Stimulated activated naive CD8-positive, alpha-beta T cell treated with anti-CD3 and anti-CD28 coated beads, Interleukin-15, Interleukin-2, amounts not matched to agents 100 ng/mL and 50 ng/mL, for 24 hours (primary cell): Measurements from ENCODE around the gene SUMO2.
"Not testable (repeated sequence)": the region's sequence is repeated elsewhere in the genome, so short reads cannot be mapped to it uniquely, and the experiment has no call there.

Experiments
- H3K27ac Mint-ChIP-seq: one replicate; pipeline ENCODE4 v1.8.0; 2021; ENCODE audit warnings: mild to moderate bottlenecking, mixed read lengths
- H3K27me3 Mint-ChIP-seq: one replicate; pipeline ENCODE4 v1.8.0; 2021; ENCODE audit warnings: mixed read lengths
- H3K36me3 Mint-ChIP-seq: one replicate; pipeline ENCODE4 v1.8.0; 2021; ENCODE audit warnings: low read depth, mixed read lengths
- H3K4me1 Mint-ChIP-seq: one replicate; pipeline ENCODE4 v1.8.0; 2021; ENCODE audit warnings: low read depth, mixed read lengths
- H3K4me3 Mint-ChIP-seq: one replicate; pipeline ENCODE4 v1.8.0; 2021; ENCODE audit warnings: mild to moderate bottlenecking, mixed read lengths
- H3K9me3 Mint-ChIP-seq: one replicate; pipeline ENCODE4 v1.8.0; 2021; ENCODE audit warnings: mixed read lengths

The SUMO2 gene

GRCh38 chr17:75160211-75160610 lies 22.5 kb downstream of the SUMO2 start:
- H3K27me3 Mint-ChIP-seq: no peaks in the 10 kb centered on the region
- peaks cover 14% of the 10 kb centered on the region for H3K36me3 Mint-ChIP-seq
- H3K4me1 Mint-ChIP-seq: peaks cover 7% of the 10 kb centered on the region
- H3K9me3 Mint-ChIP-seq: no peaks in the 10 kb centered on the region
- H3K27ac Mint-ChIP-seq: no peak overlapping the region
- H3K4me3 Mint-ChIP-seq: no peak overlapping the region

GRCh38 chr17:75159196-75160031 lies 23.3 kb downstream of the SUMO2 start:
- Mint-ChIP-seq H3K36me3 (peaks cover 14% of the 10 kb centered on the region), H3K4me1 (peaks cover 15% of the 10 kb centered on the region), H3K27me3 (no peaks in the 10 kb centered on the region), H3K9me3 (no peaks in the 10 kb centered on the region), H3K4me3 (no peak overlapping the region), H3K27ac (no peak overlapping the region)

GRCh38 chr17:75158480-75158879 lies 24.3 kb downstream of the SUMO2 start:
- H3K4me1 Mint-ChIP-seq: peaks cover 16% of the 10 kb centered on the region
- not testable (repeated sequence) for H3K4me3 Mint-ChIP-seq, H3K27ac Mint-ChIP-seq, H3K9me3 Mint-ChIP-seq, H3K27me3 Mint-ChIP-seq, H3K36me3 Mint-ChIP-seq

- H3K36me3 Mint-ChIP-seq: peaks cover 23% of the 10 kb centered on the region
- H3K27ac Mint-ChIP-seq: no peak overlapping the region
- H3K4me1 Mint-ChIP-seq: peaks cover 32% of the 10 kb centered on the region
Measured at GRCh38 chr17:75155191-75155601, 27.6 kb downstream of the SUMO2 start.

GRCh38 chr17:75154195-75155106 lies 28.3 kb downstream of the SUMO2 start, which contains the start of gene JPT1:
TSS of gene JPT1 (minus strand) at chr17:75154512. CDS start at chr17:75154397, 115 bp downstream.
- no peaks in the 10 kb centered on the region for H3K9me3 Mint-ChIP-seq
- H3K4me1 Mint-ChIP-seq: peaks cover 35% of the 10 kb centered on the region
- H3K27me3 Mint-ChIP-seq: no peaks in the 10 kb centered on the region
- H3K27ac Mint-ChIP-seq: peak within 1 kb of the TSS; percentile 90
- peaks cover 27% of the 10 kb centered on the region for H3K36me3 Mint-ChIP-seq
- peak within 1 kb of the TSS; percentile 93 for H3K4me3 Mint-ChIP-seq

More at GRCh38 chr17:75155191-75155601, 27.6 kb downstream of the SUMO2 start:
- no peaks in the 10 kb centered on the region for H3K27me3 Mint-ChIP-seq
- no peak overlapping the region for H3K4me3 Mint-ChIP-seq
- H3K9me3 Mint-ChIP-seq: no peaks in the 10 kb centered on the region

- H3K4me1 Mint-ChIP-seq: peaks cover 35% of the 10 kb centered on the region
- H3K27me3 Mint-ChIP-seq: no peaks in the 10 kb centered on the region
- H3K4me3 Mint-ChIP-seq: peak overlapping the region; percentile 93
- no peaks in the 10 kb centered on the region for H3K9me3 Mint-ChIP-seq
- peak overlapping the region; percentile 88 for H3K27ac Mint-ChIP-seq
- H3K36me3 Mint-ChIP-seq: peaks cover 27% of the 10 kb centered on the region
Measured at GRCh38 chr17:75153780-75154194, 29.0 kb downstream of the SUMO2 start.

- peaks cover 33% of the 10 kb centered on the region for H3K36me3 Mint-ChIP-seq
- H3K4me1 Mint-ChIP-seq: peaks cover 35% of the 10 kb centered on the region
- H3K27ac Mint-ChIP-seq: peak overlapping the region; percentile 88
- H3K27me3 Mint-ChIP-seq: no peaks in the 10 kb centered on the region
- H3K4me3 Mint-ChIP-seq: peak overlapping the region; percentile 93
- no peaks in the 10 kb centered on the region for H3K9me3 Mint-ChIP-seq
Measured at GRCh38 chr17:75152922-75153779, 29.6 kb downstream of the SUMO2 start.

- Mint-ChIP-seq H3K27me3 (no peaks in the 10 kb centered on the region), H3K9me3 (no peaks in the 10 kb centered on the region), H3K4me3 (peak overlapping the region; percentile 93), H3K36me3 (peaks cover 39% of the 10 kb centered on the region), H3K27ac (peak overlapping the region; percentile 88), H3K4me1 (peaks cover 35% of the 10 kb centered on the region)
Measured at GRCh38 chr17:75152523-75152921, 30.2 kb downstream of the SUMO2 start.

GRCh38 chr17:75151930-75152329 lies 30.8 kb downstream of the SUMO2 start:
- Mint-ChIP-seq H3K4me3 (peak overlapping the region; percentile 93), H3K27ac (no peak overlapping the region), H3K27me3 (no peaks in the 10 kb centered on the region), H3K9me3 (no peaks in the 10 kb centered on the region), H3K4me1 (peaks cover 35% of the 10 kb centered on the region), H3K36me3 (peaks cover 42% of the 10 kb centered on the region)

- Mint-ChIP-seq H3K27me3 (no peaks in the 10 kb centered on the region), H3K27ac (no peak overlapping the region), H3K9me3 (no peaks in the 10 kb centered on the region), H3K4me1 (peaks cover 18% of the 10 kb centered on the region), H3K4me3 (no peak overlapping the region), H3K36me3 (peaks cover 71% of the 10 kb centered on the region)
Measured at GRCh38 chr17:75147878-75148546, 34.7 kb downstream of the SUMO2 start.

GRCh38 chr17:75146592-75146991 lies 36.2 kb downstream of the SUMO2 start:
- Mint-ChIP-seq H3K9me3 (no peaks in the 10 kb centered on the region), H3K4me3 (no peak overlapping the region), H3K36me3 (peaks cover 62% of the 10 kb centered on the region), H3K4me1 (peaks cover 6% of the 10 kb centered on the region), H3K27ac (no peak overlapping the region), H3K27me3 (no peaks in the 10 kb centered on the region)

GRCh38 chr17:75144816-75145512 lies 37.8 kb downstream of the SUMO2 start:
- Mint-ChIP-seq H3K9me3 (no peaks in the 10 kb centered on the region), H3K4me1 (peaks cover 13% of the 10 kb centered on the region), H3K4me3 (no peak overlapping the region), H3K27ac (no peak overlapping the region), H3K36me3 (peaks cover 75% of the 10 kb centered on the region), H3K27me3 (no peaks in the 10 kb centered on the region)

- Mint-ChIP-seq H3K9me3 (no peaks in the 10 kb centered on the region), H3K36me3 (peaks cover 61% of the 10 kb centered on the region), H3K27ac (no peak overlapping the region), H3K4me3 (no peak overlapping the region), H3K27me3 (no peaks in the 10 kb centered on the region), H3K4me1 (peaks cover 8% of the 10 kb centered on the region)
Measured at GRCh38 chr17:75142236-75142971, 40.4 kb downstream of the SUMO2 start.
